Endothelial cell of umbilical vein (primary cell): ENCODE data around the gene CHL1.

Experiments used
- CTCF ChIP-seq, 2 donors: IDR thresholded peaks; 1 replicate in 1 of 2; 2 replicates in 1 of 2; pipeline ENCODE4 v1.5.1; 2011; ENCODE audit warnings: low read length in 2 of 2, mild to moderate bottlenecking in 2 of 2, moderate library complexity in 2 of 2, control low read depth in 1 of 2, inconsistent platforms in 1 of 2, low read depth in 1 of 2; ENCODE audit not compliant: insufficient read depth in 1 of 2; ENCODE audit errors: extremely low read depth in 1 of 2
- EZH2 ChIP-seq: IDR thresholded peaks from 2 replicates; pipeline ENCODE4 v1.6.1; 2012; ENCODE audit warnings: borderline replicate concordance, low read depth, mild to moderate bottlenecking, moderate library complexity, low read length, inconsistent platforms; ENCODE audit not compliant: severe bottlenecking
- GATA2 ChIP-seq: IDR thresholded peaks from 2 replicates; pipeline ENCODE4 v1.7.0; 2011; ENCODE audit warnings: low read depth, mild to moderate bottlenecking, moderate library complexity, mixed read lengths, low read length; ENCODE audit not compliant: insufficient read length, insufficient read depth
- JUN ChIP-seq: IDR thresholded peaks from 2 replicates; pipeline ENCODE4 v1.6.1; 2011; ENCODE audit warnings: borderline replicate concordance, low read depth; ENCODE audit not compliant: insufficient read length, insufficient read depth
- MYC ChIP-seq: IDR thresholded peaks from one replicate; pipeline ENCODE4 v1.6.1; 2011; ENCODE audit warnings: mild to moderate bottlenecking, low read depth, low read length
- POLR2A ChIP-seq: IDR thresholded peaks from 2 replicates; pipeline ENCODE4 v1.6.1; 2012; ENCODE audit warnings: low read depth, mild to moderate bottlenecking, control low read depth, low read length
- POLR2AphosphoS5 ChIP-seq: IDR thresholded peaks from 2 replicates; pipeline ENCODE4 v1.6.1; 2012; ENCODE audit warnings: low read depth, mild to moderate bottlenecking, control low read depth, low read length, moderate library complexity; ENCODE audit not compliant: insufficient read depth
- TF ChIP-seq, protein P1 (sequence below): IDR thresholded peaks from 2 replicates; pipeline ENCODE4 v1.6.1; 2011; ENCODE audit not compliant: insufficient read depth, insufficient read length

DNA sequence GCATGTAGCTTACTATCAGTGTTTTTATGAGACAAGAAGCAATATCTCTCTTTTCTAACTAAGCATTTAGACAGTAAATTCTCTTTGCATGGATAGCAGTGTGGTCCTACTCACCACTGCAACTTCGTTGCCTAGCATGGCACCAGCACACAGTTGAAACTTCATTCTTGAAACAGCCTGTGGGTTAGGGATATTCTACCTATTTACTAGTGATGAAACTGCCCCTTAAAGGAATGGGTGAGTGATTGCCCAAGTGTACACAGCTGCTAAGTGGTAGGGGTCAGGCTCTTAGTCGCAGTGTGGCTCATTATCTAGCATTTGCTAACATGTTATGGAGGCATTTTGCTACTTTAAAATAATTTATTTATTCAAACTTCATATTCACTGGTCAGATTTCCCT lies 78.4 kb downstream of the CHL1 start:
- TF ChIP-seq POLR2A = no peak
- no peak for TF ChIP-seq CTCF (IDR thresholded peaks at IDR 0.05; ENCODE audit: extremely low read depth in 1 of 2, insufficient read depth in 1 of 2, low read depth in 1 of 2, low read length in 2 of 2)
- no peak for TF ChIP-seq POLR2AphosphoS5
- no peak for TF ChIP-seq MYC
- no peak for TF ChIP-seq EZH2
- TF ChIP-seq, protein P1, sequence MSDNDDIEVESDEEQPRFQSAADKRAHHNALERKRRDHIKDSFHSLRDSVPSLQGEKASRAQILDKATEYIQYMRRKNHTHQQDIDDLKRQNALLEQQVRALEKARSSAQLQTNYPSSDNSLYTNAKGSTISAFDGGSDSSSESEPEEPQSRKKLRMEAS = no peak
- TF ChIP-seq JUN = no peak
- TF ChIP-seq GATA2 = no peak
